SK-N-SH treated with all-trans-retinoic acid at 6 μM for 48 hours (cell line): ENCODE results near the gene ZFHX3.

Experiments
- ATAC-seq: fragments of 200-7000 bp; cut with Tn5 transposase; 3 replicates; pipeline ENCODE4 v1.9.1; 2020; ENCODE audit warnings: mild to moderate bottlenecking, moderate library complexity
- ARNTL ChIP-seq: fragments of 450-650 bp; formaldehyde crosslinking; IDR thresholded peaks from 2 replicates; pipeline ENCODE4 v1.5.0; 2020; ENCODE audit warnings: low read depth, mild to moderate bottlenecking, moderate library complexity, borderline replicate concordance
- BACH2 ChIP-seq: fragments of 250-450 bp; sonication (Bioruptor Pico); IDR thresholded peaks from 2 replicates; pipeline ENCODE4 v1.9.0; 2021; ENCODE audit warnings: mild to moderate bottlenecking, borderline replicate concordance
- CREB5 ChIP-seq: fragments of 250-450 bp; sonication (Bioruptor Pico); IDR thresholded peaks from 2 replicates; pipeline ENCODE4 v1.5.1; 2020; ENCODE audit warnings: low read depth, mild to moderate bottlenecking, moderate library complexity
- CSDC2 ChIP-seq: fragments of 250-450 bp; sonication (Bioruptor Pico); IDR thresholded peaks from 2 replicates; pipeline ENCODE4 v1.5.0; 2020; ENCODE audit warnings: mild to moderate bottlenecking, moderate library complexity
- CSRNP3 ChIP-seq: fragments of 250-450 bp; sonication (Bioruptor Pico); IDR thresholded peaks from 2 replicates; pipeline ENCODE4 v1.5.1; 2021; ENCODE audit warnings: mild to moderate bottlenecking, moderate library complexity
- ESRRG ChIP-seq: fragments of 250-450 bp; sonication (Bioruptor Pico); IDR thresholded peaks from 2 replicates; pipeline ENCODE4 v1.6.1; 2021; ENCODE audit warnings: mild to moderate bottlenecking
- GLIS3 ChIP-seq: fragments of 250-450 bp; sonication (Bioruptor Pico); IDR thresholded peaks from 2 replicates; pipeline ENCODE4 v1.5.0; 2020; ENCODE audit warnings: mild to moderate bottlenecking, moderate library complexity
- ISL1 ChIP-seq: fragments of 250-450 bp; sonication (Bioruptor Pico); IDR thresholded peaks from 2 replicates; pipeline ENCODE4 v2.1.2; 2022; ENCODE audit warnings: mild to moderate bottlenecking, moderate library complexity
- OSR1 ChIP-seq: fragments of 250-450 bp; sonication (Bioruptor Pico); IDR thresholded peaks from 2 replicates; pipeline ENCODE4 v1.8.0; 2022; ENCODE audit warnings: moderate library complexity, mild to moderate bottlenecking, inconsistent platforms
- PATZ1 ChIP-seq: fragments of 250-450 bp; sonication (Bioruptor Pico); IDR thresholded peaks from 2 replicates; pipeline ENCODE4 v1.8.0; 2020; ENCODE audit warnings: mild to moderate bottlenecking, moderate library complexity, borderline replicate concordance
- POU6F1 ChIP-seq: fragments of 250-450 bp; sonication (Bioruptor Pico); IDR thresholded peaks from 2 replicates; pipeline ENCODE4 v1.8.0; 2021; ENCODE audit warnings: low read depth, mild to moderate bottlenecking, moderate library complexity, borderline replicate concordance
- PPARA ChIP-seq: fragments of 250-450 bp; sonication (Bioruptor Pico); IDR thresholded peaks from 2 replicates; pipeline ENCODE4 v1.5.0; 2020; ENCODE audit warnings: mild to moderate bottlenecking, borderline replicate concordance
- RARB ChIP-seq: fragments of 250-450 bp; sonication (Bioruptor Pico); IDR thresholded peaks from 2 replicates; pipeline ENCODE4 v1.8.0; 2021; ENCODE audit warnings: mild to moderate bottlenecking, moderate library complexity
- SNAI2 ChIP-seq: fragments of 250-450 bp; sonication (Bioruptor Pico); IDR thresholded peaks from 2 replicates; pipeline ENCODE4 v1.5.0; 2020; ENCODE audit warnings: mild to moderate bottlenecking, moderate library complexity
- TOX ChIP-seq: fragments of 250-450 bp; sonication (Bioruptor Pico); IDR thresholded peaks from 2 replicates; pipeline ENCODE4 v1.8.0; 2021; ENCODE audit warnings: mild to moderate bottlenecking, moderate library complexity, borderline replicate concordance
- TSHZ2 ChIP-seq: fragments of 250-450 bp; sonication (Bioruptor Pico); IDR thresholded peaks from 2 replicates; pipeline ENCODE4 v1.5.0; 2020; ENCODE audit warnings: mild to moderate bottlenecking, moderate library complexity
- ZC3H10 ChIP-seq: fragments of 250-450 bp; sonication (Bioruptor Pico); IDR thresholded peaks from 2 replicates; pipeline ENCODE4 v1.5.1; 2021; ENCODE audit warnings: mild to moderate bottlenecking, moderate library complexity
- ZFP3 ChIP-seq: fragments of 250-450 bp; sonication (Bioruptor Pico); IDR thresholded peaks from 2 replicates; pipeline ENCODE4 v1.5.0; 2020; ENCODE audit warnings: mild to moderate bottlenecking, moderate library complexity
- ZFP30 ChIP-seq: fragments of 450-650 bp; formaldehyde crosslinking; IDR thresholded peaks from 2 replicates; pipeline ENCODE4 v1.5.0; 2022; ENCODE audit warnings: mild to moderate bottlenecking, moderate library complexity
- ZNF565 ChIP-seq: fragments of 450-650 bp; formaldehyde crosslinking; conservative IDR thresholded peaks from 2 replicates; pipeline ENCODE4 v1.5.0; 2020; ENCODE audit warnings: low read depth, mild to moderate bottlenecking, moderate library complexity
- ZNF70 ChIP-seq: fragments of 450-650 bp; formaldehyde crosslinking; IDR thresholded peaks from 2 replicates; pipeline ENCODE4 v1.5.0; 2020; ENCODE audit warnings: mild to moderate bottlenecking, moderate library complexity
- ZNF8 ChIP-seq: fragments of 450-650 bp; formaldehyde crosslinking; IDR thresholded peaks from 2 replicates; pipeline ENCODE4 v1.5.0; 2020; ENCODE audit warnings: mild to moderate bottlenecking, moderate library complexity

ZFHX3 gene

GRCh38 chr16:73047536-73048291 lies at the start of gene ZFHX3:
Gene ZFHX3, minus strand, starts transcription at chr16:73048128. Its CDS starts 87,983 bp downstream, at chr16:72960145.
- TF ChIP-seq ARNTL (no peak), ISL1 (CRISPR knock-in tag) (no peak), CSDC2 (CRISPR knock-in tag) (no peak)
- peak; percentile 37 for ATAC-seq

GRCh38 chr16:73096510-73096909 lies 48.6 kb upstream of the ZFHX3 start:
- ATAC-seq, result no peak
- TF ChIP-seq ARNTL (no peak), TOX (no peak), ZC3H10 (CRISPR knock-in tag) (no peak), ZFP3 (no peak), PPARA (no peak)

GRCh38 chr16:73095885-73096421 lies 48.0 kb upstream of the ZFHX3 start:
- TF ChIP-seq ZNF8 (CRISPR knock-in tag), result no peak
- no peak for TF ChIP-seq CSDC2 (CRISPR knock-in tag)
- TF ChIP-seq PPARA, result no peak
- no peak for TF ChIP-seq ZC3H10 (CRISPR knock-in tag)
- TF ChIP-seq TOX, result no peak
- no peak for TF ChIP-seq ESRRG (CRISPR knock-in tag)
- TF ChIP-seq OSR1 (CRISPR knock-in tag), result no peak
- TF ChIP-seq TSHZ2 (CRISPR knock-in tag), result no peak; the same call in 1 of the 2 replicates
- no peak for TF ChIP-seq GLIS3
- TF ChIP-seq ISL1 (CRISPR knock-in tag), result no peak
- no peak for TF ChIP-seq RARB (CRISPR knock-in tag)
- TF ChIP-seq ZFP3, result no peak
- TF ChIP-seq POU6F1 (CRISPR knock-in tag), result no peak
- TF ChIP-seq ZFP30 (CRISPR knock-in tag), result no peak
- no peak for TF ChIP-seq ZNF565 (CRISPR knock-in tag)
- no peak for TF ChIP-seq CSRNP3 (CRISPR knock-in tag)
- TF ChIP-seq SNAI2 (CRISPR knock-in tag), result no peak
- no peak for TF ChIP-seq ZNF70
- TF ChIP-seq, all 23 proteins: peak for 0
- peak; percentile 68 for ATAC-seq

GRCh38 chr16:73095142-73095820 lies 47.4 kb upstream of the ZFHX3 start:
- ATAC-seq, result peak; percentile 58
- peak; percentile 29; the same call in 1 of the 2 replicates for TF ChIP-seq GLIS3
- peak; percentile 96; the same call in 1 of the 2 replicates for TF ChIP-seq TOX
- TF ChIP-seq CSRNP3 (CRISPR knock-in tag), result no peak
- TF ChIP-seq ZFP3, result peak; percentile 81
- no peak for TF ChIP-seq ARNTL
- TF ChIP-seq SNAI2 (CRISPR knock-in tag), result 0 out of 2 replicates have a peak, but pooled peaks have one; percentile 47
- TF ChIP-seq BACH2 (CRISPR knock-in tag), result no peak
- TF ChIP-seq CREB5 (CRISPR knock-in tag), result peak; percentile 42; the same call in 1 of the 2 replicates
- TF ChIP-seq POU6F1 (CRISPR knock-in tag), result no peak
- 0 out of 2 replicates have a peak, but pooled peaks have one; percentile 34 for TF ChIP-seq PATZ1 (CRISPR knock-in tag)
